Jurkat, Clone E6-1 (cell line): ENCODE results near the gene CCL8.
"Not testable (repeated sequence)": the region's sequence is repeated elsewhere in the genome, so short reads cannot be mapped to it uniquely, and the experiment has no call there.

Experiments
- DNase-seq: peaks from one replicate; pipeline ENCODE4 v3.0.0-alpha.2; 2011; ENCODE audit warnings: low read depth, low spot score
- H3K4me3 ChIP-seq: 2 replicates; pipeline ENCODE4 v1.5.1; 2011; ENCODE audit warnings: mild to moderate bottlenecking, low read length, control low read depth, moderate library complexity

The CCL8 gene

DNA sequence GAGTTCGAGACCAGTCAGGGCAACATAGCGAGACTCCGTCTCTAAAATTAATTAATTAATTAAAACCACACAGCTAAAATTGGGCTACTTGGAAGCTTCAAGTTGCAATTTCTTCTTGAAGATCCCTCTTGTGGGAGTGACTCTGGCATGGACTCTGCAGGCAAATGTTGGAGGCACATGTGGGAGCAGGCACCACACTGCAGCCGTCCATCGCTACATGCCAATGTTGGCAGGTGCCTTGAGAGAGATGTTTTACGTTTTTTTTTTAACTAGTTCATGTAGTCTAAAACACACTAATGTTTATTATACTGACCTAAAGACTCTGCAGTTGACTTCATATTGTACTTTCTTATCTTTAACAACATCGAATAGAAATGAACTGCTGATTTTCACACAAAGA, 7.9 kb upstream of the CCL8 start:
- DNase-seq, result no peak
- no peak overlapping the region for H3K4me3 ChIP-seq

DNA sequence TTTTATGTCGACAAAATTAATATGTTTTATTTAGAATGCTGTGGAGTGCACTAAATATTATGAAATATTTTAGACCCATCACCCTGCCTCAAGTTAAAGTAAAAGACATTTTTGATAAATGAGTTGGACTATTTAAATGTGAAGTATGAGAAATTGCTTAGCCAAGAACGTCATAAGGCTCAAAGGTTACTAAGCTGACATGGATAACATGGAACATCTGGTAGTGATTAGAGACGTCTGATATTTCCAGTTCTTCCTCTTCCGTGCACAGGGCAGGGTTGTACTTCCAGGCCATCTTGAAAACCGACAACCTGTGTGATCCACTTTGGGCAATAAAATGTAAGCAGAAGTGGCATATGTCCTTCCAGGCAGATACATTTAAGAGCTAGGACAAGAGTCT, 7.2 kb upstream of the CCL8 start:
- no peak for DNase-seq
- no peak overlapping the region for H3K4me3 ChIP-seq

DNA sequence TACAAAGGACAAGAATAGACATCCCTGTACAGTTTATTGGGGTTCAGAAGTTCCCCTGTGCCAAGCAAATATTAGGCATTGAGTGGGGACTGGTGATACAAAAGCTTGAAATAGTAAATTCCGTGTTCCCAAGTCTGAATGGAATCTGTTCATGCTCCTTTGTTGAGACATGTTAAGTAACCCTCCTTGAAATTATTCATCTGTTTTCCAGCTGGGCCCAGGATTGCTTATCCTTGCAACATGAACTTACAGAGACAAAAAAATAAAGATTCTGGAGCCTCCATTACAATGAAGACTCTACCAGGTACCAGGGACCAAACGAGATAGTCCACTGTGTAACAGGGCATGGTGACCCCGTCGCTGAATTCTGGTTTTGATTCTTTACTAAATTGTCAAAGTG, 6.1 kb upstream of the CCL8 start:
- no peak for DNase-seq
- H3K4me3 ChIP-seq, result no peak overlapping the region

DNA sequence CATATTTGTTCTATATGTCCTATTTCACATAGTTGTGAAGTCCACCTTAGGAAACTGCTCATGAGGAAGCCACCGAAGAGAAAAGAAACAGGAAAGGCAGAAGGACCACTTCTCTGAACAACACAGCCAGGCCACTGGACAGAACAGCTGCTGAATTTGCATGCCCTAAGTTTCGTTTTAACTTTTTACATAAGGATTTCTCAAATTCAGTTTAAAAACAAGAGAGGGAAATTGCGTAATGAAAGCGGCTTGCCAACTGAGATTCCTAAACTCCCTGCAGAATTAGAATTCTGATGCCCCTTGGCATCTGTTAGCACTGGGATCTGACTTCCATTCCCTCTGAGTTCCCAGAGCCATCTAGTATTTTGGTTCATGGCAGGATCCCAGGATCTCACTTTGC, 5.0 kb upstream of the CCL8 start:
- no peak overlapping the region for H3K4me3 ChIP-seq
- no peak for DNase-seq

DNA sequence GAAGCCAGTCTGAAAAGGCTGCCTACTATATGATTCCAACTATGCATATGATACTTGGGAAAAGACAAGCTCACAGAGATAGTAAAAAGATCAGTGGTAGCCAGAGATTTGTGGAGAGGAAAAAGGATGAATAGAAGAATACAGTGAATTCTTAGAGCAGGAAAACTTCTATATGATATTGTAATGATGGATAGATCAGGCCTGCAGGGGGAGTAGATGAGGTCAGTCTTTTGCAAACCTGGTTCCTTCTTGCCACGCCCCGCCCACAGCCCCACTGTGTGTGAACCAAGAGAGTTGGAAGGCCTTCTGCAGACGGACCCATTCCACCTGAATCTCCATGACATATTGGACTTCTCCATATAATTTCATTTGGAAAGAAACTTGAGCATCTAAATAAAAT, 761 bp upstream of the CCL8 start:
- peak; percentile 26 for DNase-seq
- H3K4me3 ChIP-seq, result no peak overlapping the region

DNA sequence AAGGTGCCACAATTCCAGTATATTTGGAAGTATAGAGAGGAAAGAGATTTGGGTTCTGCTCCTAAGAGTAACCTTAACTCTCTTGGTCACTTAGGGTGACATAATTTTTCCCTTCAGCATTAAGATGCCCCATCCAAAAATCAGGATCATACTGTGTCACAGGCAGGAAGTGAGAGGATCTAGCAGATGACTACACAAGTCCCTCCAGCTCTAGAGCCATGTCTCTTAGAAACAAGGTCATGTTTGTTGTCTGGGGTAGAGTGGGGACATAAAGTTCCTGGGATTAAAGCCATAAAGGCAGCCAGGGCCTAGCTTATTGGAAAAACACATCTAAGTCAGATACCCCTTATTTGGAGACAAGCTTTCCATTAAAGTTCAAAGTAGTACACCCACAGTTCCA, 2.7 kb downstream of the CCL8 start:
- H3K4me3 ChIP-seq, result no peak overlapping the region
- no peak for DNase-seq

DNA sequence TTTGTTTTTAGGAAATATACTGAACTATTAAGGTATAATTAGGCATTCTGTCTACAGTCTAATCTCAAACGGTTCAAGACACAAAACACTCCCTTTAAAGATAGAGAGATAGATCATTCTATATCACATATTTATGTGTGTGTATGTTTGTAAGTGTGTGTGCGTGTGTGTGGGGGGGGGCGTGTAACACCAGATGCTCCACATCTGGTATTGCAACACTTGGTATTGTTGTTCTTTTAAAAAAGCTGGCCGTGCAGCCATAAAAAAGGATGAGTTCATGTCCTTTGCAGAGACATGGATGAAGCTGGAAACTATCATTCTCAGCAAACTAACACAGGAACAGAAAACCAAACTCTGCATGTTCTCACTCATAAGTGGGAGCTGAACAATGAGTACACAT, 8.3 kb downstream of the CCL8 start:
- not testable (repeated sequence) for DNase-seq, H3K4me3 ChIP-seq

DNA sequence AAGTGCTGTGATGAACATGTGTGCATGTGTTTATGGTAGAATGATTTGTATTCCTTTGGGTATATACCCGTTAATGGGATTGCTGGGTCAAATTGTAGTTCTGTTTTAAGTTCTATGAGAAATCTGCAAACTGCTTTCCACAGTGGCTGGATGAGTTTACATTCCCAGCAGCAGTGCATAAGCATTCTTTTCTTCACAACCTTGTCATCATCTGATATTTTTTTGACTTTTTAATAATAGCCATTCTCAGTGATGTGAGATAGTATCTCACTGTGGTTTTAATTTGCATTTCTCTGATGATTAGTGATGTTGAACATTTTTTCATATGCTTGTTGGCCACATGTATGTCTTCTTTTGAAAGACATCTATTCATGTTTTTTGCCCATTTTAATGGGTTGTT, 18.5 kb downstream of the CCL8 start:
- H3K4me3 ChIP-seq, result no peak overlapping the region
- DNase-seq, result no peak

DNA sequence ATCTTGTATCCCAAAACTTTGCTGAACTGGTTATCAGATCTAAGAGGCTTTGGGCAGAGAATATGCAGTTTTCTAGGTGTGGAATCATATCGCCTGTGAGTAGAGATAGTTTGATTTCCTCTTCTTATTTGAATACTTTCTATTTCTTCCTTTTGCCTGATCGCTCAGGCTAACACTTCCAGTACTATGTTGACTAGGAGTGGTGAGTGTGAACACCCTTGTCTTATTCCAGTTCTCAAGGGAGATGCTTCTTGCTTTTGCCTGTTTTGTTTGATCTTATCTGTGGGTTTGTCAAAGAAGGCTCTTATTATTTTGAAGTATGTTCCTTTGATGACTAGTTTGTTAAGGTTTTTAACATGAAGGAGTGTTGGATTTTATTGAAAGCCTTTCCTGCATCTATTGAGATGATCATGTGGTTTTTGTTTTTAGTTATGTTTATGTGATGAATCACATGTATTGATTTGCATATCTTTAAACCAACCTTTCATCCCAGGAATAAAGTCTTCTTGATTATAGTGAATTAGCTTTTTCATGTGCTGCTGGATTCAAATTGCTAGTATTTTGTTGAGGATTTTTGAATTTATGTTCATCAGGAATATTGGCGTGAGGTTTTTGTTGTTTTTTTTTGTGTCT, 20.0 kb downstream of the CCL8 start:
- H3K4me3 ChIP-seq, result no peak overlapping the region
- DNase-seq, result no peak

DNA sequence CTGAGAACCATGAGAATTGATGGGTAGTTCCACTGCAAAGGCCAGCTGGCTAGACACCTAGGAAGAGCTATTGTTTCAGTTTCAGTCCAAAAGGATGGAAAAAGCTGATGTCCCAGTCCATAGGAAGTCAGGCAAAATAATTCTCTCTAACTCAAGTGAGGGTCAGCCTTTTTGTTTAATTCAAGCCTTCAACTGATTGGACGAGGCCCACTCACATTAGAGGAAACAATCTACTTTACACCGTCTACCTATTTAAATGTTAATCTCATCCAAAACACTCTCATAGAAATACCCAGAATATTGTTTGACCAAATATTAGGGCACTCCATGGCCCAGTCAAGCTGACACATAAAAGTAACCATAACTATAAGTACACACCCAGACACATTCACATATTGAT, 22.7 kb downstream of the CCL8 start:
- DNase-seq, result no peak
- no peak overlapping the region for H3K4me3 ChIP-seq

DNA sequence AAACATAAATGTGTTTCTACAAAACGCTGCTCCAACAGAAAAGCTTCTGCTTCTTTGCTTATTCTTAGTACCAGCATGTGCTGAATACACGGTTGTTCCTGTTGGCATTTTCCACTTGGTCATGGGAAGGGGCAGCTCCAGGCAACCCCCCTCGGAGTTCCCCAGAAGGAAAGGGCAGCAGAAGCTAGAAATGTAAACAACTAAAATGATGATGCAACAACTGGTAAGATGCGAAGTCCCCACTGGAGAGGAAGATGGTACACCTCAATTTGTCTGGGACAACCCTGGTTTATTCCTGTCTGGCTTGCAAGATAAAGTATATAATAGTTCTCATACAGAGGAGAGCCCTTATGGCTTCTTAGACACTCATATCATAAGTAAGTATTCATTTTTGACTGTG, 27.8 kb downstream of the CCL8 start:
- H3K4me3 ChIP-seq, result no peak overlapping the region
- no peak for DNase-seq

DNA sequence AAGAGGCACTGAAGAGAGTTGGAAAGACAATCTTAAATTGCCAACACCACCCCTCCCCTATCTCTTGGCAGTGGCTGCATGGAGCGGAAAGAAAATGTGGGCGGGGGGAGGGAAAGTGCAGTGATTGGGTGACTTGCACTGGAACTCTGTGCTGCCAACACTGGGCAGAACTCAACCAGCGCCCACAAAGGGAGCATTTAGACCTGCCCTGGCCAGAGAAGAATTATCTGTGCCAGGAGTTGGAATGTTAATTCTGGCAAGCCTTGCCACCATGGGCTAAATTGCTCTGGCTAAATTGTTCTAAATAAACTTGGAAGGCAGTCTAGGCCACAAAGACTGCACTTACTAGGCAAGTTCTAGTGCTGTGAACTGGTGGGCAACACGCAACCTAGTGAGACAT, 30.5 kb downstream of the CCL8 start:
- no peak for DNase-seq
- H3K4me3 ChIP-seq, result no peak overlapping the region

DNA sequence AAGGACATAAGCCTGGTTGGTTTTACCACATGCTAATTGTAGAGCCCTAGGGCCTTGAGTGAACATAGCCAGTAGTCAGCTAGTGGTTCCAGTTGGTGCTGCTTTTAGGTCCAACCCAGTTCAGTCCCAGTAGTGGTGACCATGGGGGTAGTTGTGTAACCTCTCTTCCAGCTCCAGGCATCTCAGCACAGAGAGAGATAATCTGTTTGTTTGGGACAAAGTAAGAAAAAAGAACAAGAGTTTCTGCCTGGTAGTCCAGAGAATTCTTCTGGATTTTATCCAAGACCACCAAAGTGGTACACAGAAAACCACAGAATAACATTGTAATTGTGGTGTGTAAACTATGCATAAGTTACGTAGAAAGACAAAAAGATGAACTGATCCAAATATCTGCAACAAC, 31.9 kb downstream of the CCL8 start:
- no peak overlapping the region for H3K4me3 ChIP-seq
- no peak for DNase-seq

DNA sequence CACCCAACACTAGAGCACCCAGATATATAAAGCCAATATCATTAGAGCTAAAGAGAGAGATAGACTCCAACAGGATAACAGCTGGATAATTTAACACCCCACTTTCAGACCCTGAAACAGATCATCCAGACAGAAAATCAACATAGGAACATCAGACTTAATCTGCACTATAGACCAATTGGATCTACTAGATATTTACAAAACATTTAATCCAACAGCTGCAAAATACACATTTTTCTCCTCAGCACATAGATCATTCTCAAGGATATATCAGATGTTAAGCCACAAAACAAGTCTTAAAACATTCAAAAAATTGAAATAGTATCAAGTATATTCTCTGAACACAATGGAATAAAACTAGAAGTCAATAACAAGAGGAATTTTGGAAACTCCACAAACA, 33.0 kb downstream of the CCL8 start:
- H3K4me3 ChIP-seq, result no peak overlapping the region
- DNase-seq, result no peak

DNA sequence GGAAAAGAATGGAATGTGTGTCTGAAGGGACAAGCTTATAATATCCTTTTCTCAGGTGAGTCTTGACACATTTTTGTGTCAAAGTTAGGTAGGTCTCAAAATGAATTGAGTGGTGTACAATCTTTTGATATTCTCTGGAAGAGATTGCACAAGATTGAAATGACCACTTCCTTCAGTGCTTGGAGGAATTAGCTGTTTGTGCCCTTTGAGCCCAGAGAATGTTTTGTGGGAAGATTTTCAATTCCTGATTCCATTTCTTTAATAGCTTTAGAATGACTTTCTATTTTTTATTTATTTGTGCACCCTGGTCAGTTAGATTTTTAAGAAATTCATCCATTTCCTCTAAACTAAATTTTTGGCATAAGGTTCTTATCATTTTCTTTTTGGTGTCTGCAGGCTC, 35.4 kb downstream of the CCL8 start:
- no peak overlapping the region for H3K4me3 ChIP-seq
- no peak for DNase-seq

DNA sequence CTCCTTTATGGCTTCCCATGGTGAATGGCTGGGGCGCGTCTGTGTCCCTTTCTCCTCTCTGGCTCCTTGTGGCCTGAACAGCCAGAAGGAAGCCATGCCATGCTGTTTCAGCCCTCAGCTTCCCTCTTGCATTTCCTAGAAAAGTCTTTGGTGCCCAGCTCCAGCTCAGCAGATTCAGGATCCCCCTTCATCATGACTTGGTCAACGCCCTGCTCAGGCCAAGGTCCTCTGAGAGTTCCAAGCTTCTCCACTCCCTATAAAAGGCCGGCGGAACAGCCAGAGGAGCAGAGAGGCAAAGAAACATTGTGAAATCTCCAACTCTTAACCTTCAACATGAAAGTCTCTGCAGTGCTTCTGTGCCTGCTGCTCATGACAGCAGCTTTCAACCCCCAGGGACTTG, 37.0 kb downstream of the CCL8 start, which contains the start of gene CCL13:
Gene CCL13 (plus strand): TSS at position 287 of the 400 bp plus-strand sequence. CDS start 47 bp downstream, at position 334.
- DNase-seq, result no peak
- no peak within 1 kb of the TSS for H3K4me3 ChIP-seq

DNA sequence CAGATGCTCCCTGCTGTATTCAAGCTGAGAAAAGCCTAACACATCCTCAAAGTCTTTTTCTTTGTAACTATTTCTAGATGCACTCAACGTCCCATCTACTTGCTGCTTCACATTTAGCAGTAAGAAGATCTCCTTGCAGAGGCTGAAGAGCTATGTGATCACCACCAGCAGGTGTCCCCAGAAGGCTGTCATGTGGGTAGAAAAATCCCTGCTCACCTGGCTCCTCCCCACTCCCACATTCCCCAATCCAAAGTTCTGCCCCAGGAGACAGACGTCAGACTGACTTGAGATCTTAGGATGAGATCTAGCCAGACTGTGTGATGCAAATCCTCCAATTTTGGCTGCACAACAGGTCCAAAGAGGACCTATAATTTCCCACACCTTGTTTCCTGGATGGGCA, 38.2 kb downstream of the CCL8 start:
- H3K4me3 ChIP-seq, result no peak overlapping the region
- no peak for DNase-seq

DNA sequence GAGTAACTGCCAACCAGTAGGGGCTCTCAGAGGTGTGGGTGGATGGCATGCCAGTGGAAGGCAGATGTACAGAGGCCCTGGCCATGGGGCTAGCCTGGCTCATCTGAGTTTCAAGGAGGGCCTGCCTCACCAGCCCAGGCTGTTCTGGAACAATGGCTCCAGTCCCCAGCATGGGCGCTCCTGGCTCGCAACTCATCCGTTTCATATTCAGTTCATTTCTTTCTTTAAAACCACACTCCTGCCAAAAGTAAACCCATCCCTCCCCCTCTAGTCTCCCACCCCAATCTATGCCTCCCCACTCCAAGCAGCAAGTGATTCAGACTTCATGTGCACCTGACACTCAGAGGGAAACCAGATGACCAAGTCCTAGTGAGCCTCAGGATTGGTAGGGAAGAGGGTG, 39.4 kb downstream of the CCL8 start:
- no peak overlapping the region for H3K4me3 ChIP-seq
- no peak for DNase-seq

DNA sequence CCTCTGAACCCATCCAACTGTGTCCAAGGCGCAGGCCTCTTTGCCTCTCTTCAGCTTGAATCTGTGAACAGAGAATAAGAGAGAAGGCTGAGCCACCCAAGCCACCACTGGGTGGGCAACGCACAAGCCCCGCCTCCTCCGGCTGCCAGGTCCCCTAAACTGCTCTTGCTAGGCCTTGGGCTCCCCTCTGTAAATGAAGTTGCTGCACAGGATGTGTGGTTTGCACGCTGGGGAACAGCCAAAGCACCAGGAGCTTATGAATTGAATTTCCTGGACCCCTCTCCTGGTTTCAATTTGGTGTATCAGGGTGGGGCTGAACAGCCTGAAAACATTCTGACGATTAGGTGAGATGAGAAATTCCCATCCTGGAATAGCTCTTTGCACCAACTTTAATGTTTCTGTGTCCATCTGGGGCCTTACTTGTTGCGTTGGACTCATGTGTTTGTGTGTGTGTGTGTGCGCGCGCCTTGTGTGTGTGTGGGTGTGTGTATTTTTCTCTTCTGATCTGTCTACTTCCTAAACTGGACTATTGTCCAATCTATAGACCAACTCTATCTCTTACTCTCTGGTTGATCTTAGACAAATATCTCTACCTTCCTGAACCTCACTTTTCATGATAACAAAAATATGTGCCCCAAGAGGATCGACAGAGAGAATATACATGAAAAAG, 41.5 kb downstream of the CCL8 start:
- peak overlapping the region; percentile 6 for H3K4me3 ChIP-seq
- DNase-seq, result peak; percentile 90

DNA sequence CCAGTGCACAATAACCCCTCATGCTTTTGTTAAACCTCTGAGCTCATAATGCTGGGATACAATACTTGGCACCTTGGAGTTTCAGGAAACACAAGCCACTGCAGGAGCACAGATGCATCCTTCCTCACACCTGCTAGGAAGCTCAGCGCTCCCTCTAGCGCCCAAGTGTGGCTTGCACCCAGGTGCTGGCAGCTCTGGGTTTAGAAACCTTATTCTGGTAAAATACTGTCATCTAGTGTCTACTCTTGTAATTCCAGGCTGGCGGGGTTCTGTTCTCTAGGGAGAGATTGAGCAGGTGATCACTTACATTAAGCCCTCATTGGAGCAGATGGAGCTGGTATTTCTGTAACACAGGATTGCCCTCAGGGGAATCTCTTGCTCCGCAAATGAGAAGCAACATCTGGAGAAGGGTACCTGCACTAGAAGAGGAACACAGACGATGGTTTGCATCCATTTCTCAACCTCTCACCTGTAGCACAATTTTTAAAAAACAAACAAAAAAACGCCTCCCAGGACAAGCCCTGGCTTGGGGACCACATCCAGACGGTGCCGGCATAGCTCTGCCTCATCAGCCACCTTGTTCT, 42.3 kb downstream of the CCL8 start:
- peak; percentile 96 for DNase-seq

DNA sequence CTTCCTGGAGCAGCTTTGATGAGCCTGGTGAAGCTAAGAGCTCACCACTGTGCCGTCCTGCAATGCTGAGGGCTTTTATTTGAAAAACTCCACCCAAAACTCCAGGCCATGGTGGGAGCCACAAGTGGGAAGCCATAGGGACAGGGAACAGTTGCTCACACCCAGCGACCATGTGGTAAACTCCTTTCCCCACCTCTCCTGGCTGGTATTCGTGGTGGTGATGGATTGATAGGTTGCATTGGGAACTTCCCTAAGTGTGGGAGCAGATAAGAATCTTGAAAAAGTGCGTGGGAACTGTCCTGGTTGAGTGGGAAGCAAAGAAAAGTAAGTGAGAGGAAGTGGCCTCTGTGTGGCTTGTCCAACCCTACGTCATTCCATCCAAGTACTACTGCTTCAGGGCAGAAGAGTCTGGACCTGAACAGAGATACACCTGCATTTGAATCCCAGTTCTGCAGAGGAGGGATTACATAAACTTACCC, 44.0 kb downstream of the CCL8 start, which contains the start of gene CCL1:
Gene CCL1 (minus strand): TSS at position 51 of the 479 bp plus-strand sequence. CDS start 72 bp downstream, outside the sequence.
- H3K4me3 ChIP-seq, result no peak within 1 kb of the TSS
- DNase-seq, result no peak

More for the DNA sequence above, 42.3 kb downstream of the CCL8 start:
- H3K4me3 ChIP-seq, result no peak overlapping the region
